ENCODE results near the gene HPD.
"Not testable (repeated sequence)": the region's sequence is repeated elsewhere in the genome, so short reads cannot be mapped to it uniquely, and the experiment has no call there.

HPD gene

GRCh38 chr12:121799842-121800693, 58.6 kb downstream of the HPD start:
- peak; percentile 75 to 82 for DNase-seq (ENCODE audit: low read depth in 2 of 2)

DNA sequence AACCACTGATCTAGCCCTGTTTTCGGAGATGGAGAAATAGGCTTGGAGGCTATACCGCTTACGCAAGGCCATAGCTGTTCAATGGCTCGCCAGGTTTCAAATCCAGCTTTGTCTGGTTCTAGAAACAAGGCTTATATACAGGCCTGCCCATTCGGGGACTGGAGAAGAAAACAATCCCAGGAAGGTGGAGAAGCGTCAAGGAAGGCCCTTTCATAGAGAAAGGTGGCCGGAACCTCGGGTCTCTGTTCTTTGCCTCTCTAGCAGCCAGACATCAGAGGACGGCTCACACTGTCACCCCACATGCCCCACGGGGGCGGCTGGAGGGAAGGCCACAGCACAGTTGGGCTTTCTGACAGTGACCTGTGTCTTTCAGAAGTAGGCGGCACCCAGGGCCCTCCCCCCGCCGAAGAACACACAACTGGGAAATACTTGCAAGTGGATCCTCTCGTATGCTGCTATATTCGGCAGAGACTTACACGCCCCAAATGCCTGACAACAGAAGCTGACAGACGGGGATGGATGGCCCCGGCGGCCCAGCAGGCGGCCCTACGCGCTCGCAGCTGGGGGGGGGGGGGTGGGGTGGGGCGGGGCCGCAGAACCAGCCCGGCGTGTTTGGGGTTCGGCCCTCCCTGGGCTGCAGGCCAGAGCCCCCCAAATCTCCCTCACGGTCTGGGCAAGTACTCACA, 59.4 kb downstream of the HPD start:
- DNase-seq (ENCODE audit: low read depth in 2 of 2), result peak in 1 of 2 experiments; percentile 62

GRCh38 chr12:121798787-121799155, 59.9 kb downstream of the HPD start:
- no peak for DNase-seq (ENCODE audit: low read depth in 2 of 2)

DNA sequence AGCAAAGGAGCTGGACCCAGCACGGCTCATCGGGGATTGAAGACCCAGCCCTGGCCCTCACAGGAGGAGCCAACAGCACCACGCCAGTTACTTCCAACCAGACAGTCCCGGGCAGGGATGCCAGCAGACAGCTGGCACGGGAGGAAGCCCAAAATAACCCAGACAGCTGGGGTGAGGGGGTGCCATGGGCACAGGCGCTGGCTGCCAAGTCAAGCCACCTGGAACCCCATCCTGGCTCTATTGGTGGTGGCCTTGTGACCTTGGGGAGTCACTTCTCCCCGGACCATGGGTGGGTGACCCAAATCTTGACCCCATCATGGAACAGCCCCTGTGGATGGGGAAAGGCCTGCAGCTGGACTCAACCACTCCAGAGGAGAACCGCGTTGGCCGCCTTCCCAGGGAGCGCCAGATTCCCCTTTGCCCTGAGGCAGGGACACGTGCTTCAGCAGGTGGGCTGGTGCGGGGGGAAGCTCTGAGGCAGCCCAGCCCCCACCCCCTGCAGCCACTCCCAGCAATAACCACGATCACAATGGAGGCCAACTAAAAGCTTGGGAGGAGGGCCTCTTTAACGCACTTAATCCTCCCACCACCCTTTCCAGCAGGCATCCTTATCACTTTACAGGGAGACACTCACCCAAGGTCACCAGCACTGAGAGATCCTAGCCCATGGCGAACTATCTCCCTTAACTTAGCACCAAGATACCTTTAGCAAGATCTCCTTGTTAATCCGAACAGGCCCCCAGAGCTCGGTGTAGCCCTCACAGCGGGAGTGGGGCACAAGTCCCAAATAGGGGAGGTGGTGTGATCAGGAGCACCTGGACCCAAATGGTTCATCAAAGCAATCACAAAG, 60.5 kb downstream of the HPD start:
- DNase-seq (ENCODE audit: low read depth in 2 of 2), result no peak

- no peak for DNase-seq (ENCODE audit: low read depth in 2 of 2)
These were observed 61.6 kb downstream of the HPD start for GRCh38 chr12:121796855-121797751.

DNA sequence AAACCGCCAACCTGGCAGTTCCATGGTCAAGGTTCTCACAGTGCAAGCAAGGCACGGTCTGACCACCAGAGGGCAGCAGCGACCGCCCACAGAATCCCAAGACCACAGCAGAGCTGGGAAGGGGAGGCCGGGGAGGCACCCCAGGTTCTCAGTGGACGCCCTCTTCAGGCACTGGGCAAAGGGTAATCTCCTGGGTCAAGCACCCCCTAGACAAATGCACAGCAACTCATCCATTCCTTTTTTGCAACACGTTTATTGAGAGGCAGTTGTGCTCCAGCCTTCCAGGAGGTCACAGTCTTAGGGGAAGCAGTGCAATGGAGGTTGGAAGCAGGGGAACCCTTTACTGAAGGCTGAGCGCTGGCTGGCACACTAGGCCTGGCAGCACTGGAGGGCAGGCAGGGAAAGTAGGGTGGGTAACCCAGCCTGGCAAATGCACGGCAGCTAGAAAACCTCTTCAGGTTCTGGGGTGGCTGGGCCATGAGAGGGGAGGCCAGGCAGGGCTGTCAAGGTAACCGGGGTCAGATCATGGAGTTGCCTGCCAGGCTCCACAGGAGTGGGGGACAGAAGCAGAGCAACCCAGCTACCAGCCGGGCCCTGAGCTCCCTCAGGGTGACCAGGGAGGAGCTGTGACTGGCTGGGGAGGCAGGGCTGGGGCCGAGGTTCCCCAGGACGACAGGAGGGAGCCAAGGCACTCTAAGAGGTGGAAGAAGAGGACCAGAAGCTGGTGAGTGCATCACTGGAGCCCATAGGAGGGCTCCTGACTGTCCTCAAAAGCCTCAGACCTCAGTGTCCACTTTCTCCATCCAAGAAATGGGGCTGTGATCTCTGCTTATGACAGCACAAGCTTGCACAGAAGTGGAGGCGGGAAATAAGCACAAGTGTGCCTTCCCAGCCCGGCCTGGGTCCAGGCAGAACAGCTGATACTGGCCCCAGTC, 63.4 kb downstream of the HPD start:
- DNase-seq (ENCODE audit: low read depth in 2 of 2), result no peak

- DNase-seq (ENCODE audit: low read depth in 2 of 2), result no peak
These were observed 64.1 kb downstream of the HPD start for GRCh38 chr12:121794534-121795033.

- peak; percentile 70 to 71 for DNase-seq (ENCODE audit: low read depth in 2 of 2)
These were observed 64.7 kb downstream of the HPD start for GRCh38 chr12:121793838-121794533.

DNA sequence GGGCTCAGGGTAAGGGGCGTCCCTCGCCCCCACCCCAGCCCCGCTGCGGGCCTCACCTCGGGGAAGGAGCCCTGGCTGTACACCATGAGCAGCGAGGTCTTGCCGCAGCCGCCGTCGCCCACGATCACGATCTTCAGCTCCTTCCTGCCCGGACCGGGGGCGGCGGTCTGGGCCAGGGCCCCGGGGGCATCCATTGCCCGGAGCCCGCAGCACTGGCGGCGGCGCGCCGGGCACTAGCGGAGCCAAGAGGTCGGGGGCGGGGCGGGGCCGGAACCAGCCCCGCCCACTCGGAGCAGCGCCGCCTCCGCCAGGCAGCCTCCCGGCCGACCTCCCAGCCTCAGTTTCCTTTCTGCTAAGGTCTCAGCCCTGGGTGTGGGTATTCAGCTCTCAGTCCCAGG, 65.2 kb downstream of the HPD start, which contains the start of gene RHOF:
RHOF (minus strand) TSS at position 249 of the 398 bp plus-strand sequence; CDS start at position 194, 55 bp downstream.
- DNase-seq (ENCODE audit: low read depth in 2 of 2), result no peak

DNA sequence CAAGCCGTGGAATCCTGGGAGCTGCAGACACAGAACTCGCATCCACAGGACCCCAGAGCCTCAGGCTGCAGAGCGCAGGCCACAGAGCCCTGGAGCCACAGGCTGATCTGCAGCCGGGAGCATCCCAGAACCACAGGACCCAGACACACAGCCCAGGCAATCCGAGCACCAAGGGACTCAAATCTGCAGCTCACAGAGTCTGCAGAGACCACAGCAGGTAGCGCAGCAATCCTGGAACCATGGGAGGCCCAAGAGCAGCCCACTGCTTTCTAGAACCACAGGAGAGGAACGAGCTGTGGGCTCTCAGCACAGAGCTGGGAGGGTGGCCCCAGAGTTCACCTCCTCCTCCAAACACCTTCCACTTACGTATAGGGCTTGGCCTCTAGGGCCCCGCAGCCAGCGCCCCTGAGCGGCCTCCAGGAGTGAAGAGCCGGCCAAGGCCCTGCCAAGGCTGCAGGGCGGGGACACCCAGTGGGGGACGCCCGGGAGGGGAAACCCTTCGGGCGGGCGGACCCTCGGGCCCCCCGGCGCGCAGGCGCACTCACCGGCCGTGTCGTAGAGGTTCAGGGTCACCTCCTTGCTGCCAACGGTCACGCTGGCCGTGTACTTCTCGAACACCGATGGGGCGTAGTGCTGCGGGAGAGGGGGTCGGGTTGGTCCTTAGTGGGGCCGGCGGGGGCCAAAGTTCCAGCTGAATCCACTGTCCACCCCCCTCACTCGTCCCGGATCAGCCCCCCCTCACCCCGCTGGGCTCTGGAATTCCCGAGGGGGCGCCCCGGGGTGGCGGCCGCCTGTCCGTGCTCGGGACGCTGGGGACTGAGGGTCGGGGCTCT, 65.8 kb downstream of the HPD start:
- DNase-seq (ENCODE audit: low read depth in 2 of 2), result no peak

DNA sequence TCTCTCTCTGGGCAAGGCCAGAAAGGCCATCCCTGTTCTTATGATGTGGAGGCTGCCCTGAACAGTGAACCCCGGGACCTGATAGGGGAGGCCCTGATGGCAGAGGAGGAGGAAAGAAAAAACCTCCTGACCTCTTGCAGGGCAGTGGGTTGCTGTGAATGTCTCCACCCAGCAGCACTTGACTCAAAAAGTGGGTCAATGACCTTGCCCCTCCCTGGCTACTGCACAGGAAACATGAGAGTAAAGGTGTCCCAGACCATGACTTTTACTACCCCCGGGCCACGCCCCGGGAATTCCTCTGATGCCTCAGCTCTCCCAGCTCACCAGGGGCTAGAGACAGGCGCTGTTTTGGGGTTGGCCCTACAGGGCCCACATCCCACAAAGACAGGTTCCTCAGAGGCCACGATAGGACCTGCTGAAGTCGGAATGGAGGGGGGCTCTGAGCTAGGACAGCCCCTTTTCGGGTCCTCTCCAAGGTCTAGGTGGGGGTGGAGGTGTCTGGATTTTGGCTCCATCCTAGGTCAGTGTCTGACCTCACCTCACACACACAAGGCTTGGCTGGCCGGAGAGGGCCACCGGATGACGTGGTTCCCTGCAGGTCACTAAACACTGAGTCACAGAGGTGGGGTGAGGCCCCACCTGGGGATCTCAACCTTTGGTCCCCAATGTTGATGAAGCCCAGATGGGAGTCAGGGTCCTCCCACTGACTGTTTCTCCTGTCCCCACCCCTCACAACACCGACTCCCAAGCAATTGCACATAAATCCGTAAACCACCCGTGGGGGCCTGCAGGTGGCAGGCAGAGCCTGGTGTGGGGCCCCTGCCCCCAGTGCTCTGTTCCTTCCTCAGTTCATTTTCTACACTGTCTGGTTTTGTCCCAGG, 66.7 kb downstream of the HPD start:
- DNase-seq (ENCODE audit: low read depth in 2 of 2), result no peak

DNA sequence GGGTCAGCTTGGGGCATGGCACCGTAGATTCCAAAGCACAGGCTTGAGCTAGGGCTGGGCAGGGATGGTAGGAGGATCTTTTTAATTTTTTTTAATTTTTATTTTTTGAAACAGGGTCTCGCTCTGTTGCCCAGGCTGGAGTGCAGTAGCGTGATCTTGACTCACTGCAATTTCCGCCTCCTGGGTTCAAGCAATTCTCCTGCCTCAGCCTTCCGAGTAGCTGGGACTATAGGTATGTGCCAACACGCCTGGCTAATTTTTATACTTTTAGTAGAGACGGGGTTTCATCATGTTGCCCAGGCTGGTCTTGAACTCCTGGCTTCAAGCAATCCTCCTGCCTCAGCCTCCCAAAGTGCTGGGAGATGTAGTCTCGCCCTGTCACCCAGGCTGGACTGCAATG, 67.9 kb downstream of the HPD start:
- not testable (repeated sequence) for DNase-seq (ENCODE audit: low read depth in 2 of 2)

DNA sequence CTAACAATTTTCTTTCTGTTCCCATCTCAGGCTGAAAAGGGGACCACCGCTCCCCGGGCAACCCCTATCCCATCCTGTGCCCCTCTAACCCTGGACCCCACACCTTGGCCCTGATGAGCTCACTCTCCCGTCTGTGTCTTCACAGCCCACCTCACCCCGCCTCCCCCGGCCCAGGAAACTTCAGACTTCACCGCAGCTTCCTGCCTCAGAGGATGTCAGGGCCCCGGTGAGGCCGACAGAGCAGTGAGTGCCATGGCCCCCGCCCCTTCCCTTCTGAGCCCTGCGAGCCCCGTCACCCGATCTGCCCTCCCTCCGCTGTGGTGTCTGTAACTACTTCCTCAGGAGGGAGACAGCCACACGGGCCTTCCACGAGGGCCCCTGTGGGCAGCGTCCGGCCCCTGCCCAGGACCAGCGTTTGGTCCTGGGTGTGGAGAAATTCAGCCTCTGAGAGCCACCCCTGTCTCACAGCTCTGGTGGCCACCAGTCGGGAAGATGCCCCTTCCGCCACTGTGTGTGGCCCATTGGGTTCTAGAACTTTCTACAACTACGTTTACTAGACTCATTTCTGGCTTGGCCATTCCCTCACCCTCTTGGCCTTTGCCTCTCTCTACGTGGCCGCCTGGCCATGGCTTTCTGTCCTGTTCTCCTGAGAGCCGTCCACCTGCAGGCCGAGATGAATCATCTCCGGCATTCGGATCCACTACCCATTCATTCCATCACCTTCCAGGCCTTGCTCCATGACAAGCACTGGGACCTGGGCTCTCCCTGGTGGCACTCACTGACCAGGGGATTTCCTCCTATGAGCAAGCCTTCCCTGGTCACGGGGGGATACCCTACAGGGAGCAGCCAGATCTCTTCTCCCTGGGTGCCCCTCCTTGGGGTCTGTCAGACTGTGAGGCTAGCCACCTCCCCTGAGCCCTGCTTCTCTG, 68.6 kb downstream of the HPD start:
- no peak for DNase-seq (ENCODE audit: low read depth in 2 of 2)
